Measurements from ENCODE around the gene DNER.

Gene DNER

DNA sequence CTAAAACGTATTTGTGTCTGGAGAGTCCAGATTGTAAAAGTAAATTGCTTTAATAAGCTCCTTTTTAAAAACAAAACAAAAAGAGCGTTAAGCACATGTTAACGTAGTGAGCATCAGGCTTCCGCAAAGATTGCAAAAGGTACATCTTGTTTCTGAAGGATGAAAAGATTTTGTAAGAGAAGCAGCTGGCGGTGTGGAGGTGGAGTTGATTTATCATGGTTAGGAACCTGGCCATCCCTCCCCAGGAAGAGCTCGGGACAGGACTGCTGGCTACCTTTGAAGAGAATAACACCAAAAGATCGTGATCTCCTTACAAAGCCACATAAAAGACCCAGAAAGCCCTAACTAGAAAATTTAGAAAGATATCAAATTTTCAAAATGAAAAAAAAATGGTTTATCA is 132.2 kb downstream of the DNER start:
- DNase-seq (ENCODE audit: low read depth) = no peak
- no peak for TF ChIP-seq POLR2A (IDR thresholded peaks at IDR 0.05; ENCODE audit: extremely low read depth, insufficient read length)
- TF ChIP-seq, protein P1, sequence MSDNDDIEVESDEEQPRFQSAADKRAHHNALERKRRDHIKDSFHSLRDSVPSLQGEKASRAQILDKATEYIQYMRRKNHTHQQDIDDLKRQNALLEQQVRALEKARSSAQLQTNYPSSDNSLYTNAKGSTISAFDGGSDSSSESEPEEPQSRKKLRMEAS (IDR thresholded peaks at IDR 0.05; ENCODE audit: low read depth, low read length) = no peak
- TF ChIP-seq MYC (IDR thresholded peaks at IDR 0.05; ENCODE audit: low read depth, low read length) = no peak
- TF ChIP-seq, protein P2, sequence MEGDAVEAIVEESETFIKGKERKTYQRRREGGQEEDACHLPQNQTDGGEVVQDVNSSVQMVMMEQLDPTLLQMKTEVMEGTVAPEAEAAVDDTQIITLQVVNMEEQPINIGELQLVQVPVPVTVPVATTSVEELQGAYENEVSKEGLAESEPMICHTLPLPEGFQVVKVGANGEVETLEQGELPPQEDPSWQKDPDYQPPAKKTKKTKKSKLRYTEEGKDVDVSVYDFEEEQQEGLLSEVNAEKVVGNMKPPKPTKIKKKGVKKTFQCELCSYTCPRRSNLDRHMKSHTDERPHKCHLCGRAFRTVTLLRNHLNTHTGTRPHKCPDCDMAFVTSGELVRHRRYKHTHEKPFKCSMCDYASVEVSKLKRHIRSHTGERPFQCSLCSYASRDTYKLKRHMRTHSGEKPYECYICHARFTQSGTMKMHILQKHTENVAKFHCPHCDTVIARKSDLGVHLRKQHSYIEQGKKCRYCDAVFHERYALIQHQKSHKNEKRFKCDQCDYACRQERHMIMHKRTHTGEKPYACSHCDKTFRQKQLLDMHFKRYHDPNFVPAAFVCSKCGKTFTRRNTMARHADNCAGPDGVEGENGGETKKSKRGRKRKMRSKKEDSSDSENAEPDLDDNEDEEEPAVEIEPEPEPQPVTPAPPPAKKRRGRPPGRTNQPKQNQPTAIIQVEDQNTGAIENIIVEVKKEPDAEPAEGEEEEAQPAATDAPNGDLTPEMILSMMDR (IDR thresholded peaks at IDR 0.05; ENCODE audit: low read depth, low read length) = no peak
- no peak overlapping the region for H3K4me3 ChIP-seq (ENCODE audit: low read depth, low read length)

DNA sequence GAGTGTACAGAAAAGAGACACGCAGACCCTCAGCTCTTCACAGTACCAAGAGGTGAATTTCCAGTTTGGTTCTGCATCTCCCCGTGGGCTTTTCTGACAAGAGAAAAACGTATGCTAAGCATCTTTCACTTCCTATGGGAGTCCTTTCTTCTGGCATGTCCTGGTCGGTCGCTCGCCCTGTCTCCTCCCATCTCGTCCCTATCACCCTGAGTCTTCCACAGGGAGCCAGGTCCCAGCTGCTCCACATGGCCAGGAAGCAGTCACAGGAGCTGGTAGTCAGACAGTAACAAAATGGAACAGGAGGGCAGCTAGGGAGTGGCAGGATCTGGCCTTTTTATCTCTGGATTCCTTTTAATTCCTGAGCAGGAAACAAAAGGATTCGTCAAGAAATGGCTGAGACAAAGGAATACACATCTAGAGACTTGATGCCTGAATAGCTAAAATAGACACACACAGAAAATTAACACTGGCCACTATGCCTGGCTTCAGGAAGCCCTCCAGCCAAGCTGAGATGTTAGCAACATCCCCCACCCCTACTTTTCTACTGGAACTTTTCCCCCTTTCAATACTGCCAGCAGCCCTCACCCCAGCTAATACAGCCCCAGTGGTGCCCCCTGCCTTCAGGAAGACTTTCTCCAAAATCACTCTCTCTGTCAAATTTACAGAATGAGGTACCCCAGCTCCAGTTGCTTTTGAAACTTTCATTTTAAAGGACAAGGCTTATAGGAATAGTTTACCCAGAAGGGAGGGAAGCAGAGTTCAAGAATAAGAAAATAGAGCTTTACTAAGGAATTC is 136.1 kb downstream of the DNER start:
- H3K4me3 ChIP-seq (ENCODE audit: low read depth, low read length) = no peak overlapping the region
- TF ChIP-seq POLR2A (IDR thresholded peaks at IDR 0.05; ENCODE audit: extremely low read depth, insufficient read length) (no peak), MYC (IDR thresholded peaks at IDR 0.05; ENCODE audit: low read depth, low read length) (no peak)
- TF ChIP-seq, protein P1 (IDR thresholded peaks at IDR 0.05; ENCODE audit: low read depth, low read length) = no peak
- TF ChIP-seq, protein P2 (IDR thresholded peaks at IDR 0.05; ENCODE audit: low read depth, low read length) = no peak
- no peak for DNase-seq (ENCODE audit: low read depth)

DNA sequence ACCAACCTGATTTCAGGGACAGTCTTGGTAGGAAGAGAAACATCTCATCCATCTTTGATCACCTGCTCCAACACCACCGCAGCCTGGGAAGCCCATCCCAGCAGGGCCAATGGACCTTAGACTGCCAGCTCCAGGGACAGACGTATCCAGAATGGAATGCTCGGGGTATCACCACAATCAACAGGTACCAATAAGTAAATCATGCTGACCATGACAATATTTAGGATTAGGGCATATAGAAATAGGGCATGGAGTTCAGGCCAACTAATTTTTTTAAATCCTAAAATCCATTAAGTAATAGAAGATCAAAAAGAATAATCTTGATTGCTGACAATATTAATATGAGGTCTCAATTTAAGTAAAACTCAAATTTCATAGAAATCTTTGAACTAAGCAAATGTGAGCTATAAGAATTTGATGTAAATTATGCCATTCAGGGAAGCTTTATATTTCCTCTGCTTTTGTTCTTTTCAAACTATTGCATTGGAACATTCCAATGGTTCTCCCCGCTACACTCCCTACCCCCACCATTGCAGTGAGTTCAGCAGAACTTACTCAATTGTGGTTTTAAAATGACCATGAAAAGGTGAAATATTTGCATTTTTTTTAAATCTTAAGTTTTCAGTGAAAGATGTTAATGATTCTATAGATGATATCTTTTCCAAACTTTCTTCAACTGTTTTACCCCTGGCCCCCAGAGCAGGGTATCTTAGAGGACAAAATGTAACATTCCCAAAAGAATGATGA is 138.6 kb downstream of the DNER start:
- H3K4me3 ChIP-seq (ENCODE audit: low read depth, low read length) = no peak overlapping the region
- TF ChIP-seq, protein P2 (IDR thresholded peaks at IDR 0.05; ENCODE audit: low read depth, low read length) = no peak
- TF ChIP-seq, protein P1 (IDR thresholded peaks at IDR 0.05; ENCODE audit: low read depth, low read length) = no peak
- TF ChIP-seq POLR2A (IDR thresholded peaks at IDR 0.05; ENCODE audit: extremely low read depth, insufficient read length) = no peak
- TF ChIP-seq MYC (IDR thresholded peaks at IDR 0.05; ENCODE audit: low read depth, low read length) = no peak
- no peak for DNase-seq (ENCODE audit: low read depth)

DNA sequence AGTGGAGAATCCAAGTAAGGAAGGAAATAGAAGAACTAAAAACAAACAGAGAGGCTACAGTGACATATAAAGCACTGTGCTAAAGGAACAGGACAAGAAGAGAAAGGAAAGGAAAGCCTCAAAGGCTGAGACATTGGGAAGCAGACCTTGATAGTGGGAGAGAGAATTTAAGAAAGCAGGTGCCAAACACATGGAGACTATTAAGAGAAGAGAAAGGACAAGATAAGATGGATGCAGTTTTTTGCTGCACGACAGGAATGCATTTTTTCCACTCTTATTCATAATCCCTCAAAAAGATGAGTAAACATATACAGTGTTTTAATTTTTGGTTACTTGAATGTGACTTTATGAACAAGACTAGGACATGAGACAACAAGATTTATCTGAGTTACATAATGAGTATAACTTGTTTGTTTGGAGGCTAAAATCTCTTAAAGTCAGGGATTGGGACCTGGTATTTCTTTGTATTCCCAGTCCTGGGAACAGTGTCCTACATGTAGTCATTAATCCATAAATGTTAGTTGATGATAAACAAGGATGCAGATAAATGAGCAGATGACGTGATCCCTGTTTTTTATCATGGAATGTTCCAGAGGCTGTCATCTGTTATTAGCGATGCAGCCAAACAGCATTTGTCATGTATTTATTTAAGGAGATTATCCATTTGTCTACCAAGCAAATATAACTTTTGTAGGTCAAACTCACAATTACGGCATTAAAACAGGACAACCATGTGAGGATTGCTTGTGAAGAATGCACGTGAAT is 141.7 kb downstream of the DNER start:
- TF ChIP-seq, protein P1 (IDR thresholded peaks at IDR 0.05; ENCODE audit: low read depth, low read length) = no peak
- no peak for DNase-seq (ENCODE audit: low read depth)
- no peak overlapping the region for H3K4me3 ChIP-seq (ENCODE audit: low read depth, low read length)

DNA sequence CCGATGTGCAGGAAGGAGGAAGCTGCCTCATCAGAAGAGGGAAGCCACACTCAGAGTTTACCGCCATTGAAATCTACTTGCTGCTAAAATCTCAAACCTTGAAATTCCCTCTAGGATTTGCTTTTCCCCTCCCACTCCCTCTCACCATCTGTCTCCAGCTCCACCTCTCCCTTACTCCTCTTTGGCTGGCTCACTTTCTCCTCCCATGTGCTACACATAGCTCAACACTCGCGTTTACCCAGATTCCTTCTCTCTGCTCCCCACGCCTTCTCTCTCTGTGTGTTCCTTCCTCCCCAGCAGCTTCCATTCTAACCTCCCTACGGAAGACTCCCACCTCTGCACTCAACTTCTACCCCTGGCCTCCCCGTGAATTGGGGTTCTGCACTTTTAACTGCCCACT is 143.1 kb downstream of the DNER start:
- DNase-seq (ENCODE audit: low read depth) = no peak
- no peak overlapping the region for H3K4me3 ChIP-seq (ENCODE audit: low read depth, low read length)

More for the DNA sequence above, 143.1 kb downstream of the DNER start:
- TF ChIP-seq, protein P2 (IDR thresholded peaks at IDR 0.05; ENCODE audit: low read depth, low read length) = no peak
- TF ChIP-seq MYC (IDR thresholded peaks at IDR 0.05; ENCODE audit: low read depth, low read length) (no peak), POLR2A (IDR thresholded peaks at IDR 0.05; ENCODE audit: extremely low read depth, insufficient read length) (no peak)
- TF ChIP-seq, protein P1 (IDR thresholded peaks at IDR 0.05; ENCODE audit: low read depth, low read length) = no peak

All from NB4 (cell line).